Measurements from ENCODE around the gene GYS1.
A peak's percentile ranks its signal among the peaks of the same experiment; 100 is the strongest.

GYS1 gene

DNA sequence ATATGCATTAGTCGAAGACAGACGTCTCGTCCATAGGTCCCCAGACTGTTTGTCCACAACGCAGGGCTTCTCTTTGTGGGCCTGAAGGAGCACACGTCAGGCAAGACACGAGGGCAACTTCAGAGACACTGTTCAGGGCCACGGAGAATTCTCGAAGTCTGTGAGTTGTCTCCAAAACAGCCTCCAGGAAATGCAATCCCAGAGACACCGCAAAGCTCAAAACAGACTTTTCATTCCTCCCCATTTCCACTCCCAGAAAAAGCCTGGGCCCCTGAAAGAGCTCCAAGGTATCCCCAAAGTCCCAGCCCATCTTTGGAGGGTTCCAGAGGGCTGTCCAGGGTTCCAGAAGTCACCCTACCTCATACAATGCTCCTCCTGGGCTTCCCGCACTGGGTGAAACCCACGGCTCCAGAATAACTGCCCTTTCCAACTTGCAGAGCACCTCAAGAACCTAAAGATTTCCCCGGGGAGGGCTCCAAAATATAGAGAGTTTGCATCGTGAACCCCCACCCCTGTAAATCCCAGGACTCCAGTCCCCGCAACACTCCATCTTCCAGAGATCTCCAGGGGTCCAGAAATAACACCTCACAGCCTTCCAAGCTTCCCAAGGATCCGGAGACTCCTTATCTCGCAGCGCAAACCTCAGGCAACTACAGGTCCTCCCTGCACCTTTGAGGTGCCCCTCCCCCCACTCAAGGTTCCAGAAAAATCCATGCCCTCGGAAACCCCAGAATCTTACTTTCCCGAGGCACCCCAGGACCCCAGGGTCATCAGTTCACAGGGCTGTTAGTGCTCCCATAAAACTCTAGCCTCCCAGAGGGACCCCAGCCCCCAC, 28.7 kb downstream of the GYS1 start:
- Histone ChIP-seq H3K4me3 (ENCODE audit: low read length) (peak overlapping the region; percentile 20), H3K36me3 (ENCODE audit: control insufficient read depth, insufficient read depth, low read length) (peaks cover 4% of the 10 kb centered on the region), H3K9ac (ENCODE audit: low read length) (peak overlapping the region; percentile 77), H3K27me3 (ENCODE audit: control insufficient read depth, insufficient read depth, low read length) (no peaks in the 10 kb centered on the region), H3K9me3 (ENCODE audit: control insufficient read depth, low read length) (no peaks in the 10 kb centered on the region), H3K4me1 (ENCODE audit: control insufficient read depth, insufficient read depth, low read length) (peaks cover 57% of the 10 kb centered on the region)

- H3K4me3 ChIP-seq (ENCODE audit: low read length): peak overlapping the region; percentile 3
- peaks cover 57% of the 10 kb centered on the region for H3K4me1 ChIP-seq (ENCODE audit: control insufficient read depth, insufficient read depth, low read length)
- peaks cover 4% of the 10 kb centered on the region for H3K36me3 ChIP-seq (ENCODE audit: control insufficient read depth, insufficient read depth, low read length)
- H3K9me3 ChIP-seq (ENCODE audit: control insufficient read depth, low read length): no peaks in the 10 kb centered on the region
- peak overlapping the region; percentile 77 for H3K9ac ChIP-seq (ENCODE audit: low read length)
- H3K27me3 ChIP-seq (ENCODE audit: control insufficient read depth, insufficient read depth, low read length): no peaks in the 10 kb centered on the region
Observed at GRCh38 chr19:48963371-48964204, 29.5 kb downstream of the GYS1 start.

GRCh38 chr19:48962849-48963165, 30.3 kb downstream of the GYS1 start:
- Histone ChIP-seq H3K36me3 (ENCODE audit: control insufficient read depth, insufficient read depth, low read length) (peaks cover 4% of the 10 kb centered on the region), H3K9ac (ENCODE audit: low read length) (peak overlapping the region; percentile 77), H3K9me3 (ENCODE audit: control insufficient read depth, low read length) (no peaks in the 10 kb centered on the region), H3K4me1 (ENCODE audit: control insufficient read depth, insufficient read depth, low read length) (peaks cover 57% of the 10 kb centered on the region), H3K27me3 (ENCODE audit: control insufficient read depth, insufficient read depth, low read length) (no peaks in the 10 kb centered on the region), H3K4me3 (ENCODE audit: low read length) (no peak overlapping the region)

- Histone ChIP-seq H3K9ac (ENCODE audit: low read length) (peak overlapping the region; percentile 77), H3K4me3 (ENCODE audit: low read length) (no peak overlapping the region), H3K4me1 (ENCODE audit: control insufficient read depth, insufficient read depth, low read length) (peaks cover 57% of the 10 kb centered on the region), H3K36me3 (ENCODE audit: control insufficient read depth, insufficient read depth, low read length) (peaks cover 4% of the 10 kb centered on the region), H3K27me3 (ENCODE audit: control insufficient read depth, insufficient read depth, low read length) (no peaks in the 10 kb centered on the region), H3K9me3 (ENCODE audit: control insufficient read depth, low read length) (no peaks in the 10 kb centered on the region)
Observed at GRCh38 chr19:48962029-48962848, 30.9 kb downstream of the GYS1 start.

DNA sequence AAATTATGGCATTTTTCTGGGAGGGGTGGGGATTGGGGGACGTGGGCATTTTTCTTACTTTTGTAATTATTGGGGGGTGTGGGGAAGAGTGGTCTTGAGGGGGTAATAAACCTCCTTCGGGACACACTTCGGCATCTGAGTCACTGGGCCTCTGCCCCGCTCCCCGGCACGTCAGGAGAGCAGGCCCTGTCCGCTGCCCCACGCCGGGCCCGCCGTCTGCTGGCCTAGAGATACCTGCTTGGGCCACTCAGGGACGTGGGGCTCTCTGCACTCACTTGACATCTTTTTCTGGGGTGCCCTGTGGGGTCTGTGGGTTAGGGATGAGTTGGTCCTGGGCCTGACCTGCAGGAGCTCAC, 31.5 kb downstream of the GYS1 start:
- no peaks in the 10 kb centered on the region for H3K9me3 ChIP-seq (ENCODE audit: control insufficient read depth, low read length)
- peak overlapping the region; percentile 77 for H3K9ac ChIP-seq (ENCODE audit: low read length)
- H3K27me3 ChIP-seq (ENCODE audit: control insufficient read depth, insufficient read depth, low read length): no peaks in the 10 kb centered on the region
- H3K36me3 ChIP-seq (ENCODE audit: control insufficient read depth, insufficient read depth, low read length): peaks cover under 1% of the 10 kb centered on the region
- peaks cover 51% of the 10 kb centered on the region for H3K4me1 ChIP-seq (ENCODE audit: control insufficient read depth, insufficient read depth, low read length)
- H3K4me3 ChIP-seq (ENCODE audit: low read length): no peak overlapping the region

DNA sequence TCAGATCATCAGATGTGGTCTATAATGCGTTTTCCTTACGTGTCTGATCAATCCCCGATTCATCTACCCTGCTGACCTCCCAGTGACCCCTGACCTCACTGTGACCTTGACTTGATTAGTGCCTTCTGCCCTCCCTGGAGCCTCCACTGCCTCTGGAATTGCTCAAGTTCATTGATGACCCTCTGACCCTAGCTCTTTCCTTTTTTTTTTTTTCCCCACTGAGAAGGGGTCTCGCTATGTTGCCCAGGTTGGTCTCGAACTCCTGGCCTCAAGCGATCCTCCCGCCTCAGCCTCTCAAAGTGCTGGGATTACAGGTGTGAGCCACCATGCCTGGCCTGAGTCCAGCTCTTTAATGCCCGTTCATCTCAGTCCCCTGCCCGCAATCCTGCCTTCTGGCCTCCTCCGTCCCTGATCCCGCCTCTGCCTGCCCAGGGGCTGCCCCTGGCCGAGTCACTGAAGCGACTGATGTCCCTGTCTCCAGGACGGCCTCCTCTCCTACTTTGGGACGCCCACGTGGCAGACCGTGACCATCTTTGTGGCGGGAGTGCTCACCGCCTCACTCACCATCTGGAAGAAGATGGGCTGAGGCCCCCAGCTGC, 32.0 kb downstream of the GYS1 start:
- no peaks in the 10 kb centered on the region for H3K36me3 ChIP-seq (ENCODE audit: control insufficient read depth, insufficient read depth, low read length)
- peak overlapping the region; percentile 15 for H3K9ac ChIP-seq (ENCODE audit: low read length)
- H3K9me3 ChIP-seq (ENCODE audit: control insufficient read depth, low read length): no peaks in the 10 kb centered on the region
- no peak overlapping the region for H3K4me3 ChIP-seq (ENCODE audit: low read length)
- peaks cover 49% of the 10 kb centered on the region for H3K4me1 ChIP-seq (ENCODE audit: control insufficient read depth, insufficient read depth, low read length)
- H3K27me3 ChIP-seq (ENCODE audit: control insufficient read depth, insufficient read depth, low read length): no peaks in the 10 kb centered on the region

GRCh38 chr19:48959341-48960239, 33.5 kb downstream of the GYS1 start:
- peaks cover 57% of the 10 kb centered on the region for H3K4me1 ChIP-seq (ENCODE audit: control insufficient read depth, insufficient read depth, low read length)
- no peaks in the 10 kb centered on the region for H3K9me3 ChIP-seq (ENCODE audit: control insufficient read depth, low read length)
- H3K36me3 ChIP-seq (ENCODE audit: control insufficient read depth, insufficient read depth, low read length): no peaks in the 10 kb centered on the region
- no peaks in the 10 kb centered on the region for H3K27me3 ChIP-seq (ENCODE audit: control insufficient read depth, insufficient read depth, low read length)
- no peak overlapping the region for H3K9ac ChIP-seq (ENCODE audit: low read length)
- H3K4me3 ChIP-seq (ENCODE audit: low read length): no peak overlapping the region

- Histone ChIP-seq H3K27me3 (ENCODE audit: control insufficient read depth, insufficient read depth, low read length) (no peaks in the 10 kb centered on the region), H3K4me3 (ENCODE audit: low read length) (no peak overlapping the region), H3K9ac (ENCODE audit: low read length) (no peak overlapping the region), H3K9me3 (ENCODE audit: control insufficient read depth, low read length) (no peaks in the 10 kb centered on the region), H3K36me3 (ENCODE audit: control insufficient read depth, insufficient read depth, low read length) (no peaks in the 10 kb centered on the region), H3K4me1 (ENCODE audit: control insufficient read depth, insufficient read depth, low read length) (peaks cover 49% of the 10 kb centered on the region)
Observed at GRCh38 chr19:48958006-48958405, 35.1 kb downstream of the GYS1 start.

- Histone ChIP-seq H3K9me3 (ENCODE audit: control insufficient read depth, low read length) (no peaks in the 10 kb centered on the region), H3K27me3 (ENCODE audit: control insufficient read depth, insufficient read depth, low read length) (no peaks in the 10 kb centered on the region), H3K4me1 (ENCODE audit: control insufficient read depth, insufficient read depth, low read length) (peaks cover 32% of the 10 kb centered on the region), H3K36me3 (ENCODE audit: control insufficient read depth, insufficient read depth, low read length) (no peaks in the 10 kb centered on the region), H3K9ac (ENCODE audit: low read length) (peak overlapping the region; percentile 94), H3K4me3 (ENCODE audit: low read length) (peak overlapping the region; percentile 97)
Observed at GRCh38 chr19:48955308-48955958, 37.7 kb downstream of the GYS1 start.

DNA sequence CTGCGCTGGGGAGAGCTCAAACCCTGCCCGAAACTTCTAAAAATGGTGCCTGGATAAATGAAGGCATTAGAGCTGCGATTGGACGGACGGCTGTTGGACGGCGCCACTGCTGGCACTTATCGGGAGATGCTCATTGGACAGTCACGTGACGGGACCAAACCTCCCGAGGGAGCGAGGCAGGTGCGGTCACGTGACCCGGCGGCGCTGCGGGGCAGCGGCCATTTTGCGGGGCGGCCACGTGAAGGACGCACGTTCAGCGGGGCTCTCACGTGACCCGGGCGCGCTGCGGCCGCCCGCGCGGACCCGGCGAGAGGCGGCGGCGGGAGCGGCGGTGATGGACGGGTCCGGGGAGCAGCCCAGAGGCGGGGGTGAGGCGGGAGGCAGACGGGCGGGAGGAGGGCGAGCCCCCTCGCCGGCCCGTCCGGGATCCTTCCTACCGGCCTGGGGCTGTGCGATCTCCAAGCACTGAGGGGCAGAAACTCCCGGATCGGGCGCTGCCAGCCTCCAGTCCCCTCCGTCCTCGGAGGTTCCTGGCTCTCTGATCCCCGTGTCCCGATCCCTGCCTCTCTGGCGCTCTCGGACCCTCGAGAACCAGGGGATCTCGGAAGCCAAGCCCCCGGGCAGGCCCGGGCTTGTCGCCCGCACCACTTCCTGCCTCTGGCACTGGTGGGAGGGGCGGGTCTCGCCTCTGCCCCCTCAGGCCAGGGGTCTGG, 38.4 kb downstream of the GYS1 start, which contains the start of gene BAX:
TSS of gene BAX (plus strand) at position 281 of the 713 bp plus-strand sequence. CDS start at position 335, 54 bp downstream.
- Histone ChIP-seq H3K9ac (ENCODE audit: low read length) (peak within 1 kb of the TSS; percentile 94), H3K4me1 (ENCODE audit: control insufficient read depth, insufficient read depth, low read length) (peaks cover 30% of the 10 kb centered on the region), H3K27me3 (ENCODE audit: control insufficient read depth, insufficient read depth, low read length) (no peaks in the 10 kb centered on the region), H3K4me3 (ENCODE audit: low read length) (peak within 1 kb of the TSS; percentile 97), H3K36me3 (ENCODE audit: control insufficient read depth, insufficient read depth, low read length) (no peaks in the 10 kb centered on the region), H3K9me3 (ENCODE audit: control insufficient read depth, low read length) (no peaks in the 10 kb centered on the region)
